Measurements from ENCODE around the gene HSDL1. TPM values are rescaled to one million over a fixed set of nuclear protein-coding genes. Genes with fewer than 3 reads are reported as not detected.

HSDL1 gene
- total and polyA plus RNA-seq, 7 donors = 11.7 to 39.3 (median 20.4) TPM

GRCh38 chr16:84180519-84181140, 35.7 kb upstream of the HSDL1 start:
- Histone ChIP-seq H3K36me3 (ENCODE audit: insufficient read depth in 1 of 2, low read depth in 1 of 2) (peaks cover 6 to 62% of the 10 kb centered on the region in 2 donors), H3K9me3 (no peaks in the 10 kb centered on the region), H3K4me3 (no peak overlapping the region), H3K27me3 (ENCODE audit: insufficient read depth in 3 of 3, low read length in 2 of 3) (no peaks in the 10 kb centered on the region), H3K27ac (no peak overlapping the region), H3K4me1 (peaks cover 16% of the 10 kb centered on the region)
- ATAC-seq (no peak), DNase-seq (no peak)
- TF ChIP-seq CTCF (IDR thresholded peaks at IDR 0.05) = no peak
- intact Hi-C loops (cut with DNase I) = loop anchor here (10.0 kb wide), 2 partner anchors 216 to 226 kb away; partner anchors contain the start of genes NECAB2 (in 1 of the 2) and OSGIN1 (in 1 of the 2)
- WGBS, 3 donors = 73 to 84% (median 81%) methylated on average over 19 to 21 of the region's 21 CpGs

- Histone ChIP-seq H3K4me1 (peaks cover 10% of the 10 kb centered on the region), H3K36me3 (ENCODE audit: insufficient read depth in 1 of 2, low read depth in 1 of 2) (peaks cover 6 to 61% of the 10 kb centered on the region in 2 donors), H3K9me3 (no peaks in the 10 kb centered on the region), H3K27me3 (ENCODE audit: insufficient read depth in 3 of 3, low read length in 2 of 3) (no peaks in the 10 kb centered on the region), H3K4me3 (no peak overlapping the region), H3K27ac (no peak overlapping the region)
- no peak for ATAC-seq
- WGBS, 3 donors = 79 to 83% (median 80%) methylated on average over 26 to 33 of the region's 33 CpGs
- TF ChIP-seq CTCF (IDR thresholded peaks at IDR 0.05) = no peak
- DNase-seq = no peak
- intact Hi-C loops (cut with DNase I) = loop anchor here (2.0 to 10.0 kb wide), 5 partner anchors 35 to 305 kb away; partner anchors contain the start of genes DNAAF1 (in 1 of the 2), HSDL1 (in 1 of the 2), NECAB2 (in 1 of the 2) and OSGIN1 (in 1 of the 2)
Measured at GRCh38 chr16:84179612-84180320, 34.8 kb upstream of the HSDL1 start.

- ATAC-seq (no peak), DNase-seq (no peak)
- H3K4me3 ChIP-seq = no peak overlapping the region
- WGBS, 3 donors = 87 to 92% (median 90%) methylated on average over 21 to 28 of the region's 28 CpGs
- no peaks in the 10 kb centered on the region for H3K27me3 ChIP-seq (ENCODE audit: insufficient read depth in 3 of 3, low read length in 2 of 3)
- no peaks in the 10 kb centered on the region for H3K9me3 ChIP-seq
- peaks cover 10% of the 10 kb centered on the region for H3K4me1 ChIP-seq
- TF ChIP-seq CTCF (IDR thresholded peaks at IDR 0.05) = no peak
- peaks cover 6 to 55% of the 10 kb centered on the region in 2 donors for H3K36me3 ChIP-seq (ENCODE audit: insufficient read depth in 1 of 2, low read depth in 1 of 2)
- no peak overlapping the region for H3K27ac ChIP-seq
- intact Hi-C loops (cut with DNase I) = loop anchor here (2.0 to 10.0 kb wide), 3 partner anchors 34 to 306 kb away; partner anchors contain the start of genes DNAAF1 (in 1 of the 2) and HSDL1 (in 1 of the 2)
Measured at GRCh38 chr16:84178892-84179611, 34.1 kb upstream of the HSDL1 start.

- Histone ChIP-seq H3K36me3 (ENCODE audit: insufficient read depth in 1 of 2, low read depth in 1 of 2) (peaks cover 6 to 49% of the 10 kb centered on the region in 2 donors), H3K27ac (no peak overlapping the region), H3K9me3 (no peaks in the 10 kb centered on the region), H3K4me3 (no peak overlapping the region), H3K27me3 (ENCODE audit: insufficient read depth in 3 of 3, low read length in 2 of 3) (no peaks in the 10 kb centered on the region), H3K4me1 (peaks cover 10% of the 10 kb centered on the region)
- TF ChIP-seq CTCF (IDR thresholded peaks at IDR 0.05) = no peak
- peak in 2 of 4 donors; percentile 20 to 41 for ATAC-seq
- intact Hi-C loops (cut with DNase I) = loop anchor here (2.0 to 10.0 kb wide), 3 partner anchors 33 to 307 kb away; partner anchors contain the start of genes DNAAF1 (in 1 of the 2) and HSDL1 (in 1 of the 2)
- 64 to 80% (median 74%) methylated on average over 15 of the region's 15 CpGs for WGBS, 3 donors
- DNase-seq = no peak
Measured at GRCh38 chr16:84178146-84178765, 33.3 kb upstream of the HSDL1 start.
